ENCODE measurements around the gene C3orf18. TPM values are rescaled to one million over a fixed set of nuclear protein-coding genes. Genes with fewer than 3 reads are reported as not detected.

C3orf18 gene
- total and polyA plus RNA-seq, 3 experiments from 2014 or later, result 11.5 to 15.8 (median 13.0) TPM

DNA sequence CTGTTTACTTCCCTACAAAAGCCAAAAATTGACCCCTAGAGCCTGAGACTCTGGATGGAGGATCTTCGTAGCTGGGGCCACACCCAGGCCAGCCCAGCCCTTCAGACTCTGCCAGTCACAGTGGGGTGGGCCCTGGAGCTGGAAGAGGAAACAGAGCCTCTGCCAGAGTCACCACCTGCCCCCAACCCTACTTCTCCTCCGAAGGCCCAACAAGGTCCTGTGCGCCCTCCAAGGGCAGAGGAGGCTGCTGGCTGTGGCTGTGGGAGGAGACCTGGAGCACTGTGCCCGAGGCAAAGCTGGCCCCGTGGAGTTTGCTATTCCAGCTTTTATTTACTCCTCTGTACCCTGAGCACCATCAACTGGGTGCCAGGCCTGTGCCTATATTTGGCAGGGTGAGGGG, 25.0 kb upstream of the C3orf18 start:
- DNase-seq, result no peak
- H3K36me3 ChIP-seq (ENCODE audit: insufficient read depth, low read length), result no peaks in the 10 kb centered on the region
- H3K4me3 Mint-ChIP-seq, result peak overlapping the region in 1 of 7 donors; percentile 36
- H3K4me3 ChIP-seq (ENCODE audit: low read length), result no peak overlapping the region
- peak overlapping the region; percentile 43 for H3K27ac ChIP-seq (ENCODE audit: low read depth, low read length)
- H3K9me3 Mint-ChIP-seq, result no peaks in the 10 kb centered on the region
- peaks cover 73% of the 10 kb centered on the region for H3K4me1 ChIP-seq (ENCODE audit: insufficient read depth, low read length)
- ChIA-PET POLR2A (interaction anchor here (1.3 to 5.3 kb wide), 3 partner anchors 9 to 24 kb away, joined by 7 to 56 read pairs (median 10); partner anchors contain the start of gene HEMK1), CTCF (interaction anchor here (1.3 to 11.1 kb wide), 6 partner anchors 8 to 50 kb away, joined by 3 to 293 read pairs (median 33); partner anchors contain the start of genes C3orf18, CISH, HEMK1 and MAPKAPK3)
- H3K27ac Mint-ChIP-seq, result peak overlapping the region; percentile 79 to 98 (median 92)
- H3K9me3 ChIP-seq (ENCODE audit: low read length), result no peaks in the 10 kb centered on the region
- H3K27me3 Mint-ChIP-seq, result no peaks in the 10 kb centered on the region
- H3K4me1 Mint-ChIP-seq, result peaks cover 50 to 78% (median 72%) of the 10 kb centered on the region in 3 donors
- no peaks in the 10 kb centered on the region for H3K36me3 Mint-ChIP-seq
- H3K27me3 ChIP-seq (ENCODE audit: insufficient read depth, low read length, poor library complexity, severe bottlenecking), result no peaks in the 10 kb centered on the region

DNA sequence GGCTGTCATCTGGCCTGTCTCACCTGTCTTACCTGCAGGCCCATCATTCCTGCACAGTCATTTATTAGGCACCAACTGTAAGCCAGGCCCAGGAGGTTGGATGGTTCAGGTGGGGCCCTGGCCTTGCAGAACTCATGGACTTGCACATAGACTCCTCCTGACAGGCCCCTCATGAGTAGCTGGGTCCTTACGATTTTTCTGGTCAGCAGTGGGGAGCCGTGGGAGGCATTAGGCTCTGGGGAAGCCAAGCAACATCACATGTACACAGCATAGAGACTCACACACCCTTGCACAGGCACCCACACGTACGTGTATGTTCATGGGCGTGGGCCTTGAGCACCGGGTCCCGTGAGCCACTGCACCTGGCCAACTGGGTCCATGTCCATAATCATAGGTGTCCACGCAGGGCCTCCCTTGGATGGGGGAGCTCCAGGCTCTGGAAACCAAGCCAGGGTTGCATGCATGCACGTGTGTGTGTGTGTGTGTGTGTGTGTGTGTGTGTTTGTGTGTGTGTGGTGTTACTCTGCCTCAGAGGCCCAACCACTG, 23.7 kb upstream of the C3orf18 start:
- Mint-ChIP-seq H3K27me3 (no peaks in the 10 kb centered on the region), H3K36me3 (no peaks in the 10 kb centered on the region), H3K4me3 (peak overlapping the region; percentile 18 to 84 (median 71)), H3K27ac (peak overlapping the region; percentile 84 to 98 (median 93)), H3K4me1 (peaks cover 55 to 87% (median 82%) of the 10 kb centered on the region in 3 donors), H3K9me3 (no peaks in the 10 kb centered on the region)
- Histone ChIP-seq H3K27ac (ENCODE audit: low read depth, low read length) (peak overlapping the region; percentile 88), H3K36me3 (ENCODE audit: insufficient read depth, low read length) (no peaks in the 10 kb centered on the region), H3K27me3 (ENCODE audit: insufficient read depth, low read length, poor library complexity, severe bottlenecking) (no peaks in the 10 kb centered on the region), H3K4me3 (ENCODE audit: low read length) (peak overlapping the region; percentile 54), H3K4me1 (ENCODE audit: insufficient read depth, low read length) (peaks cover 84% of the 10 kb centered on the region), H3K9me3 (ENCODE audit: low read length) (no peaks in the 10 kb centered on the region)
- POLR2A ChIA-PET, result interaction anchor here (0.6 to 5.3 kb wide), 8 partner anchors 10 to 471 kb away, joined by 3 to 56 read pairs (median 15); partner anchors contain the start of genes C3orf18, CISH and HEMK1
- CTCF ChIA-PET, result interaction anchor here (1.0 to 11.1 kb wide), 9 partner anchors 9 to 796 kb away, joined by 3 to 293 read pairs (median 8); partner anchors contain the start of genes C3orf18, CISH, HEMK1 and MAPKAPK3
- no peak for DNase-seq

DNA sequence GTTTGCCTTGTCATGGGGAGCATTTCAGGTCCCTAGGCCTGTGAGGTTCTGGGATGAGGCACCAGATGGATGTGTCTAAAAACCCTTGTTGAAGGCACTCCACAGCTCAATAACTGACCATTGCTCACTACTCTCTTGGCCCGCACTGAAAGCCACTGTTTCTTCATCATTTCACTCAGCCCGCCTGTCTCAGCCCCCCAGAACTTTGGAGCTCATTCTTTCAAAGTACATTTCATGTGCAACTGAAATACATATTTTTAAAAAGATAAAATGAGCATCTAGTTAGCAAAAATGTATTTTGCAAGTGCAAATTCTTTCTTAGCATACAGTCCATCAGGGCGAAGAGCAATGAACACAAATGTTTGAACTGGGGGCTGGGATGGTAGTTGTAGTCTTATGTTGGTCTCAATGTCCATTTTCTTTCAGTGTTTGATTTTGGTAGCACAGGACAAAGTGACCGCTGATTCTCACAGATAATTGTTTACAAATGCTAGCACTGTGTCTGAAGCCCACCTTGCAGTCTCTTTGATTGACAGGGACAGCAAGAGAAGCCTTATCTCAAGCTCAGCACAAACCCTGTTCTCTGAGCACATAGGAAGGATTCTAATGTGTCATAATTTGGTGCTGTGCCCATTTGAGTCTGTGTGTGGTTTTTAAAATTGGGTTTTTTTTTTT, 21.3 kb upstream of the C3orf18 start:
- ChIA-PET CTCF (interaction anchor here (1.0 to 11.1 kb wide), 7 partner anchors 8 to 64 kb away, joined by 3 to 293 read pairs (median 9); partner anchors contain the start of genes C3orf18, CISH, HEMK1 and MAPKAPK3), POLR2A (interaction anchor here (0.7 to 5.3 kb wide), 5 partner anchors 13 to 24 kb away, joined by 3 to 56 read pairs (median 24); partner anchors contain the start of genes C3orf18 and CISH)
- Histone ChIP-seq H3K9me3 (ENCODE audit: low read length) (no peaks in the 10 kb centered on the region), H3K4me1 (ENCODE audit: insufficient read depth, low read length) (peaks cover 74% of the 10 kb centered on the region), H3K27me3 (ENCODE audit: insufficient read depth, low read length, poor library complexity, severe bottlenecking) (no peaks in the 10 kb centered on the region), H3K4me3 (ENCODE audit: low read length) (peak overlapping the region; percentile 9), H3K36me3 (ENCODE audit: insufficient read depth, low read length) (no peaks in the 10 kb centered on the region), H3K27ac (ENCODE audit: low read depth, low read length) (peak overlapping the region; percentile 29)
- peak overlapping the region; percentile 88 to 99 (median 94) for H3K27ac Mint-ChIP-seq
- no peak for DNase-seq
- H3K4me1 Mint-ChIP-seq, result peaks cover 53 to 75% (median 69%) of the 10 kb centered on the region in 3 donors
- H3K9me3 Mint-ChIP-seq, result no peaks in the 10 kb centered on the region
- H3K4me3 Mint-ChIP-seq, result peak overlapping the region; percentile 62 to 83 (median 72)
- peaks cover 0 to 6% (median 0%) of the 10 kb centered on the region in 3 donors for H3K36me3 Mint-ChIP-seq
- no peaks in the 10 kb centered on the region for H3K27me3 Mint-ChIP-seq

DNA sequence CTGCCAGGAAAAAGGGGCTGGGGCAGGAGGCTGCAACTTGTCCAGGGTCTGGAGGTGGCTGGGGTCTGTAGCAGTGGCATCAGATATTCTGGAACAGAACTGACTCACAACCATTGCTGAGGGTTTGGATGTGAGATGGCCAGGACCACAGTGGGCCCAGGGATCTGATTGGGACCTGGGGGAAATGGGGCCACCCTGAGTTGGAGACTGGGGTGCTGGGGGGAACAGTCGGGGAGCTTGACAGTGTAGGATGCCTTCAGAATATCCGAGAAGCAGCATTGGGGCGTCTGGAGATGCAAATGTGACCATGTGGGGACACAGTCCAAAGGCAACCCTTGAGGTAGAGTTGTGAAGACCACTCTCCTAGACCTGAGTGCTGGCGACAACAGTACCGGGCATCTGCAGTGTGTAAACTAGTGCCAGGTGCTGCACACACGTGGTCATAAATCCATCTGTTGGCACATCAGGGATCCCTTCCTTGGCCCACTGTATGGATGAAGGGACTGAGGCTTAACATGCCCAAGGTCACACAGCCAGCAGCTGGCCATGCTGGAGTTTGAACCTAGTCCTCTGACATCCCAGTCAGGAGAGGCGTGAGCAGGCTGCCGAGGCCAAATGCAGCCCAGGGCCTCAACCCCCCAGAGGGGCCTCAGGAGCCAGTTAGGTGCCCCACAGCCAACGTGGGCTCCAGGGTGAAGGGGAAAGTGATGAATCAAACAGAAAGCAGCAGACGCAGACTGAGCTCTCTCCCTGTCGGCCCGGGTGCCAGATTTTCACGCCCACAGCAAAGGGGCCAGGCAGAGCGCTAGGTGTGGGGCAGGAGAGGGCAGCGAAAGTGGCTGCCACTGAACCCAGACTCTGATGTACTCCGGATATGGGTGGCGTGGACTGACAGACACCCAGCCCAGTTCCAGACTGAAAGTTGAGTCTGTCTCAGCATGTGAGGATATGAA, 20.5 kb upstream of the C3orf18 start:
- DNase-seq, result peak in 4 of 5 donors; percentile 60 to 81 (median 64)
- Mint-ChIP-seq H3K4me3 (peak overlapping the region; percentile 62 to 83 (median 72)), H3K27ac (peak overlapping the region; percentile 88 to 99 (median 94)), H3K27me3 (no peaks in the 10 kb centered on the region), H3K36me3 (peaks cover 0 to 12% (median 2%) of the 10 kb centered on the region in 3 donors), H3K4me1 (peaks cover 54 to 72% (median 66%) of the 10 kb centered on the region in 3 donors), H3K9me3 (no peaks in the 10 kb centered on the region)
- peaks cover 67% of the 10 kb centered on the region for H3K4me1 ChIP-seq (ENCODE audit: insufficient read depth, low read length)
- H3K4me3 ChIP-seq (ENCODE audit: low read length), result peak overlapping the region; percentile 9
- H3K36me3 ChIP-seq (ENCODE audit: insufficient read depth, low read length), result no peaks in the 10 kb centered on the region
- peak overlapping the region; percentile 29 for H3K27ac ChIP-seq (ENCODE audit: low read depth, low read length)
- H3K9me3 ChIP-seq (ENCODE audit: low read length), result no peaks in the 10 kb centered on the region
- POLR2A ChIA-PET, result interaction anchor here (0.7 to 5.3 kb wide), 5 partner anchors 13 to 24 kb away, joined by 3 to 56 read pairs (median 20); partner anchors contain the start of genes C3orf18 and CISH
- CTCF ChIA-PET, result interaction anchor here (1.0 to 11.1 kb wide), 6 partner anchors 9 to 65 kb away, joined by 3 to 293 read pairs (median 32); partner anchors contain the start of genes C3orf18, CISH, HEMK1 and MAPKAPK3
- H3K27me3 ChIP-seq (ENCODE audit: insufficient read depth, low read length, poor library complexity, severe bottlenecking), result no peaks in the 10 kb centered on the region

DNA sequence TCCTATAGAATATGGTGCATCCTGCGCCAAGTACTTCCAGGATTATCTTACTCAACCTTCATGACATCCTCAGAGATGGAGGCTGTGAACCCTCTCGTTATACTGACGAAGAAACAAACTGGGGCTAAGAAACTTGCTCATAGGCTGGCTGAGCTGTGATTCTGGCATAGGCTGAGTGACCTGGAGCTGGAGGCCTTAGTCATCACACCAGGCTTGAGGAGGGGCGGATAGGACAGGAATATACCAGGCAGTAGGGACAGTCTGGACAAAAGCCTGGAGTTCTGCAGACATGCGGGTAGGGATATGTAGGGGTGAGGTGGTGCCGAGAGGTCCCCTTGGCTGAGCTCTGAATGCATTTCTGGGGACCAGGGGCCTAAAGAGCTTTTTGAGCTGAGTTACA, 19.8 kb upstream of the C3orf18 start:
- Histone ChIP-seq H3K4me1 (ENCODE audit: insufficient read depth, low read length) (peaks cover 62% of the 10 kb centered on the region), H3K27ac (ENCODE audit: low read depth, low read length) (no peak overlapping the region), H3K4me3 (ENCODE audit: low read length) (no peak overlapping the region), H3K27me3 (ENCODE audit: insufficient read depth, low read length, poor library complexity, severe bottlenecking) (no peaks in the 10 kb centered on the region), H3K9me3 (ENCODE audit: low read length) (no peaks in the 10 kb centered on the region), H3K36me3 (ENCODE audit: insufficient read depth, low read length) (no peaks in the 10 kb centered on the region)
- CTCF ChIA-PET, result interaction anchor here (6.9 to 11.1 kb wide), 3 partner anchors 13 to 25 kb away, joined by 60 to 293 read pairs (median 176); partner anchors contain the start of genes C3orf18, CISH, HEMK1 and MAPKAPK3
- DNase-seq, result no peak
- peak overlapping the region in 5 of 7 donors; percentile 3 to 82 (median 61) for H3K4me3 Mint-ChIP-seq
- H3K27me3 Mint-ChIP-seq, result no peaks in the 10 kb centered on the region
- peaks cover 48 to 69% (median 59%) of the 10 kb centered on the region in 3 donors for H3K4me1 Mint-ChIP-seq
- POLR2A ChIA-PET, result interaction anchor here (1.3 to 1.7 kb wide), 2 partner anchors 19 to 24 kb away, joined by 5 to 20 read pairs; partner anchors contain the start of genes C3orf18 and CISH
- H3K36me3 Mint-ChIP-seq, result peaks cover 0 to 19% (median 2%) of the 10 kb centered on the region in 3 donors
- H3K9me3 Mint-ChIP-seq, result no peaks in the 10 kb centered on the region
- H3K27ac Mint-ChIP-seq, result peak overlapping the region in 7 of 8 donors; percentile 73 to 98 (median 91)

DNA sequence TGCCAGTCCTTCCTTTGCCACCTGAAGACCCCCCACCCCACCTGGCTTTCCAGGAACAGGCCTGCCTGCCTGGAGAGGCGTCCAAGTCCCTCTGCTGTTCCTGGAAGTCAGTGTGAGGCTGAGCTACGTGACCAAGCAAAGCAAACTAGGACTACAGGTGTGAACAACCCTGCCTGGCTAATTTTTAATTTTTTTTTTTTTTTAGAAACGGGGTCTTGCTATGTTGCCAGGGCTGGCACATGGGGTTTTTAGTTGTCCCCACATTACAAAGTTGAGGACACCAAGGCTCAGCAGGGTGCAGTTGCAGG, 19.2 kb upstream of the C3orf18 start:
- Mint-ChIP-seq H3K4me1 (peaks cover 47 to 67% (median 58%) of the 10 kb centered on the region in 3 donors), H3K9me3 (no peaks in the 10 kb centered on the region), H3K36me3 (peaks cover 0 to 24% (median 3%) of the 10 kb centered on the region in 3 donors), H3K27ac (peak overlapping the region in 3 of 8 donors; percentile 83 to 91 (median 88)), H3K27me3 (no peaks in the 10 kb centered on the region), H3K4me3 (no peak overlapping the region)
- POLR2A ChIA-PET, result interaction anchor here (1.0 to 1.7 kb wide), 3 partner anchors 16 to 25 kb away, joined by 3 to 20 read pairs (median 5); partner anchors contain the start of genes C3orf18 and CISH
- H3K27ac ChIP-seq (ENCODE audit: low read depth, low read length), result peak overlapping the region; percentile 16
- H3K9me3 ChIP-seq (ENCODE audit: low read length), result no peaks in the 10 kb centered on the region
- CTCF ChIA-PET, result interaction anchor here (10.7 to 11.1 kb wide), 2 partner anchors 15 to 25 kb away, joined by 176 to 293 read pairs; partner anchors contain the start of genes C3orf18, CISH, HEMK1 and MAPKAPK3
- H3K27me3 ChIP-seq (ENCODE audit: insufficient read depth, low read length, poor library complexity, severe bottlenecking), result no peaks in the 10 kb centered on the region
- H3K4me3 ChIP-seq (ENCODE audit: low read length), result no peak overlapping the region
- no peaks in the 10 kb centered on the region for H3K36me3 ChIP-seq (ENCODE audit: insufficient read depth, low read length)
- H3K4me1 ChIP-seq (ENCODE audit: insufficient read depth, low read length), result peaks cover 62% of the 10 kb centered on the region
- DNase-seq, result no peak

Measured in CD8-positive, alpha-beta memory T cell (primary cell).